AG04450 (cell line): ENCODE data around the gene C1GALT1. TPM values are rescaled to one million over a fixed set of nuclear protein-coding genes. Genes with fewer than 3 reads are reported as not detected.

ENCODE experiments used
- CTCF ChIA-PET: fragments of 300-600, 350-600 bp; formaldehyde crosslinking; extraction: SDS; loops from one replicate; lab custom pipeline; 2022; ENCODE audit warnings: antibody characterized with exemption, inconsistent platforms; lab: Charles Lee
- POLR2A ChIA-PET: fragments of 350-600 bp; formaldehyde crosslinking; extraction: SDS; loops from one replicate; lab custom pipeline; 2021; ENCODE audit warnings: antibody characterized with exemption, inconsistent platforms; lab: Yijun Ruan, JAX
- DNase-seq: peaks from one replicate; pipeline ENCODE4 v3.0.0-alpha.2; 2011; ENCODE audit warnings: low read depth, low spot score
- H3K27ac ChIP-seq: one replicate; pipeline ENCODE4 v1.5.1; 2012; ENCODE audit warnings: low read depth, low read length, control low read depth
- H3K27me3 ChIP-seq: one replicate; pipeline ENCODE4 v1.6.0; 2012; ENCODE audit warnings: low read length; ENCODE audit not compliant: control insufficient read depth, insufficient read depth
- H3K4me3 ChIP-seq: 2 replicates; pipeline ENCODE4 v1.5.1; 2011; ENCODE audit warnings: mild to moderate bottlenecking, low read depth, low read length, control low read depth
- H3K9me3 ChIP-seq: 2 replicates; pipeline ENCODE4 v1.5.1; 2012; ENCODE audit warnings: low read length; ENCODE audit not compliant: control insufficient read depth, insufficient read depth
- polyA plus RNA-seq: library from polyadenylated mRNA; depleted of rRNA; stranded (reverse); fragments of >200 nt; gene quantifications from 2 replicates; pipeline ENCODE4 v1.2.3, GENCODE V29; 2011
- TF ChIP-seq, protein P1 (sequence below): IDR thresholded peaks from 2 replicates; pipeline ENCODE4 v1.5.1; 2011; ENCODE audit warnings: low read depth, low read length, control low read depth, inconsistent platforms

The C1GALT1 gene
- polyA plus RNA-seq, 1 experiment, result 24.0 TPM

DNA sequence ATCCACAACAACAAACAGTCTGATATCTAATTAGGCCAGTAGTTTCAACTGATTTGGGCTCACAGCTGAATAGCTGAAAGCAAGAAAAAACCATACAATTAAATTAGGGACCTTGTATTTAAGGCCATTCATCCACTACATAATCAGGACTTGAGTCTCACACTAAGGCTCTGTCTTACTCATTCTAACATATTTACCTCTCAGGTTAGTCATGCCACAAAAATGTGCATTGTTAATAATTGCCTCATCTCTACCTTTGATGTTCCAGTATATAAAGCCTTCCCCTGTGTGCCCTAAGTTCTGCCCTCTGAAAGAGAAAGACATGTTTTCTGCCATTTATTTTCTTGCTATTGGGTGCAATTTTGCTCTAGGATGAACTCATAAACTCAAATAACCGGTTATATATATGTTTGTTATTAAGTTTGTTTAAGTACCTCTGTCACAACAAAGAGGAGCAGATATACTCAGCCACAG, 5.3 kb upstream of the C1GALT1 start:
- POLR2A ChIA-PET, result interaction anchor here (0.6 kb wide), 1 partner anchor 74 kb away, joined by 3 read pairs; no protein-coding TSS in a partner anchor
- H3K27ac ChIP-seq, result peak overlapping the region; percentile 60
- TF ChIP-seq, protein P1, sequence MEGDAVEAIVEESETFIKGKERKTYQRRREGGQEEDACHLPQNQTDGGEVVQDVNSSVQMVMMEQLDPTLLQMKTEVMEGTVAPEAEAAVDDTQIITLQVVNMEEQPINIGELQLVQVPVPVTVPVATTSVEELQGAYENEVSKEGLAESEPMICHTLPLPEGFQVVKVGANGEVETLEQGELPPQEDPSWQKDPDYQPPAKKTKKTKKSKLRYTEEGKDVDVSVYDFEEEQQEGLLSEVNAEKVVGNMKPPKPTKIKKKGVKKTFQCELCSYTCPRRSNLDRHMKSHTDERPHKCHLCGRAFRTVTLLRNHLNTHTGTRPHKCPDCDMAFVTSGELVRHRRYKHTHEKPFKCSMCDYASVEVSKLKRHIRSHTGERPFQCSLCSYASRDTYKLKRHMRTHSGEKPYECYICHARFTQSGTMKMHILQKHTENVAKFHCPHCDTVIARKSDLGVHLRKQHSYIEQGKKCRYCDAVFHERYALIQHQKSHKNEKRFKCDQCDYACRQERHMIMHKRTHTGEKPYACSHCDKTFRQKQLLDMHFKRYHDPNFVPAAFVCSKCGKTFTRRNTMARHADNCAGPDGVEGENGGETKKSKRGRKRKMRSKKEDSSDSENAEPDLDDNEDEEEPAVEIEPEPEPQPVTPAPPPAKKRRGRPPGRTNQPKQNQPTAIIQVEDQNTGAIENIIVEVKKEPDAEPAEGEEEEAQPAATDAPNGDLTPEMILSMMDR, result no peak
- CTCF ChIA-PET, result interaction anchor here (1.0 to 2.5 kb wide), 2 partner anchors 72 to 74 kb away, joined by 3 to 15 read pairs; no protein-coding TSS in a partner anchor
- no peak overlapping the region for H3K4me3 ChIP-seq
- no peaks in the 10 kb centered on the region for H3K9me3 ChIP-seq
- DNase-seq, result no peak
- H3K27me3 ChIP-seq, result no peaks in the 10 kb centered on the region

DNA sequence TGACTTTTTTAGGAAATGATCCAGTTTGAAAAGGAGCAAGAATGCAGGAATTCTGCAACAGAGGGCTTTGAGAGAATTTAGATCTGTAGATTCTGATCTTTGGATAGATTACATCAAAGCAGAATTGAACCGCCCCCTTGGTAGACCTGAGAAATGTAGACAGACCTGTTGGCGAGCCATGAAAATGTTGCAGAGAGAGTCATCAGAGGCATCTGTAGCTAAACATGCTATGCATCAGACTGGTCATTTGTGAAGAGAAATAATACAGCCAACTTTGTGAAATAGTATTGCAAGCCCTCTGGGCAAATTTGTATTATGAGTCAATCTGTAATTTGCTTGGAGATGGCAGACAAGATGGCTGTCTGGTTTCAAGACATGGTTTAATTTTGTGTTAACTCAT, 4.3 kb upstream of the C1GALT1 start:
- Histone ChIP-seq H3K27me3 (no peaks in the 10 kb centered on the region), H3K27ac (no peak overlapping the region), H3K9me3 (0 out of 2 replicates have a peak, but pooled peaks cover 2% of the 10 kb centered on the region), H3K4me3 (no peak overlapping the region)
- ChIA-PET CTCF (interaction anchor here (2.5 kb wide), 1 partner anchor 75 kb away, joined by 15 read pairs; no protein-coding TSS in a partner anchor), POLR2A (no interaction called here)
- TF ChIP-seq, protein P1, result no peak
- DNase-seq, result no peak

DNA sequence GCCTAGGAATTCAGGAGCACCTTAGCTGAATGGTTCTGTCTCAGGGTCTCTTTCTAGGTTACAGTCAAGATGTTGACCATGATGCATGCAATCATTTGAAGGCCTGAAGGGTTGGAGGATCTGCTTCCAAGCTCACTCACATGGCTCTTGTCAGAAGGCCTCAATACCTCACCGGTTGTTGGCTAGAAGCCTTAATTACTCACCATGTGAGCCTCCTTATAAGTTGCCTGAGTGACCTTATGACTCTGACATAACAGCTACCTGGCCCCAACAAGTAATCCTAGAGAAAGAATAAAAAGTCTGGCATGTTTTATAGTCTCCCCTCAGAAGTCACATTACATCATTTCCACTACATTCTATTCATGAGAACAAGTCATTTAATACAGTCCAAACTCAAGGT, 3.4 kb upstream of the C1GALT1 start:
- Histone ChIP-seq H3K27me3 (no peaks in the 10 kb centered on the region), H3K4me3 (no peak overlapping the region), H3K9me3 (0 out of 2 replicates have a peak, but pooled peaks cover 2% of the 10 kb centered on the region), H3K27ac (no peak overlapping the region)
- ChIA-PET POLR2A (no interaction called here), CTCF (no interaction called here)
- no peak for DNase-seq
- TF ChIP-seq, protein P1, result no peak

DNA sequence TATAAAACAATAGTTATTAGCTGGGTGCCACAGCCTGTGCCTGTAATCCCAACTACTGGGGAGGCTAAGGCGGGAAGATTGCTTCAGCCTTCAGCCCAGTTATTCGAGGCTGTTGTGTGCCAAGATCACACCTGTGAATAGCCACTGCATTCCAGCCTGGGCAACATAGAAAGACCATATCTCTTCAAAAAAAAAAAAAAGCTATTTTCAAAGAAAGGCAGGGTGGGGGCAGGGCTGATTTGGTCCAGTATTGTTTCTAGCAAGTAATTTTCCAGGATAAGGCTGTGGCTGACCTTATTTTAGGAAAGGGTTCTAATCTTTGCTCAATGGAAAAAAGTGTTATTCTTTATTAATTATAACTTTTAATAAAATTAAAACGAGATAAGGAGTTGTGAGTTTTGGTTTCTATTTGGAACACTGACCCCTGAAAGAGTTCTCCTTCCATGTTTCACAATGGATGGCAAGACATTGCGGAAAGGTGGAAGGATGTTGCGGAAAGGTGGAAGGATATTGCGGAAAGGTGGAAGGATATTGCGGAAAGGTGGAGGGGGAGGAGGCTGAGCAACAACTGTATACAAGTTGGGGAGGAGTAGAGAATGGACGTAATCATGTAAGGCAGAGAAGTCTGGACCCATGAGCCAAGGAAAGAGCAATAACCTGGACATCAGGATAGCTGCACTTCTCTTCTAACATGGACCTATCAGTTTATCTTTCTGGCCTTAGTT, 1.5 kb upstream of the C1GALT1 start:
- DNase-seq, result no peak
- TF ChIP-seq, protein P1, result no peak
- CTCF ChIA-PET, result interaction anchor here (0.6 to 1.5 kb wide), 6 partner anchors 10 to 244 kb away, joined by 3 to 5 read pairs (median 4); no protein-coding TSS in a partner anchor
- no peak overlapping the region for H3K27ac ChIP-seq
- 0 out of 2 replicates have a peak, but pooled peaks cover 2% of the 10 kb centered on the region for H3K9me3 ChIP-seq
- H3K4me3 ChIP-seq, result peak overlapping the region; percentile 76; the same call in 1 of the 2 replicates
- H3K27me3 ChIP-seq, result no peaks in the 10 kb centered on the region
- POLR2A ChIA-PET, result interaction anchor here (0.6 to 0.9 kb wide), 3 partner anchors 29 to 312 kb away, joined by 3 to 6 read pairs (median 4); no protein-coding TSS in a partner anchor
